ENCODE measurements around the gene MPC1L.

The MPC1L gene

GRCh38 chrX:40663078-40663740, 40.0 kb downstream of the MPC1L start:
- TF ChIP-seq CTCF (IDR thresholded peaks at IDR 0.05): no peak

- peak; percentile 42 for TF ChIP-seq CTCF (IDR thresholded peaks at IDR 0.05)
These were observed 40.8 kb downstream of the MPC1L start for GRCh38 chrX:40663880-40664630.

- TF ChIP-seq CTCF (IDR thresholded peaks at IDR 0.05): no peak
These were observed 47.9 kb downstream of the MPC1L start for GRCh38 chrX:40671126-40671525.

All from LNCAP (cell line).